Mammary epithelial cell (primary cell): Measurements from ENCODE around the gene ZBTB20.

Experiments
- CTCF ChIP-seq, 2 donors: IDR thresholded peaks in 1 of 2; conservative IDR thresholded peaks in 1 of 2; 2 replicates each; pipeline ENCODE4 v1.5.1; 2011 to 2012; ENCODE audit warnings: inconsistent platforms in 2 of 2, low read length in 2 of 2, mild to moderate bottlenecking in 2 of 2, control low read depth in 1 of 2, low read depth in 1 of 2; ENCODE audit not compliant: insufficient read depth in 1 of 2; ENCODE audit errors: extremely low read depth in 1 of 2
- EZH2 ChIP-seq: IDR thresholded peaks from 2 replicates; pipeline ENCODE4 v1.6.1; 2012; ENCODE audit warnings: low read length, inconsistent platforms, borderline replicate concordance

GRCh38 chr3:114642951-114643741, 503.9 kb downstream of the ZBTB20 start:
- TF ChIP-seq CTCF (conservative IDR thresholded peaks at IDR 0.05 in 1 of 2, IDR thresholded peaks at IDR 0.05 in 1 of 2; ENCODE audit: extremely low read depth in 1 of 2, insufficient read depth in 1 of 2, low read depth in 1 of 2, low read length in 2 of 2) (no peak), EZH2 (no peak)
